HFFc6 (cell line): Measurements from ENCODE around the gene ASPSCR1. TPM values are rescaled to one million over a fixed set of nuclear protein-coding genes. Genes with fewer than 3 reads are reported as not detected.

Experiments
- DNase-seq: peaks from one replicate; pipeline ENCODE4 v3.0.0-alpha.2; 2018
- H3K27ac Mint-ChIP-seq: 2 replicates; pipeline ENCODE4 v1.8.0; 2020; ENCODE audit warnings: mild to moderate bottlenecking, mixed read lengths
- H3K27me3 Mint-ChIP-seq: 2 replicates; pipeline ENCODE4 v1.8.0; 2021; ENCODE audit warnings: mild to moderate bottlenecking, moderate library complexity, mixed read lengths; ENCODE audit not compliant: insufficient read depth
- H3K36me3 Mint-ChIP-seq: 2 replicates; pipeline ENCODE4 v1.8.0; 2021; ENCODE audit warnings: low read depth, mixed read lengths
- H3K4me1 Mint-ChIP-seq: 2 replicates; pipeline ENCODE4 v1.8.0; 2020; ENCODE audit warnings: low read depth, mixed read lengths
- H3K4me3 Mint-ChIP-seq: 2 replicates; pipeline ENCODE4 v1.8.0; 2020; ENCODE audit warnings: mild to moderate bottlenecking, moderate library complexity, mixed read lengths
- H3K9me3 Mint-ChIP-seq: 2 replicates; pipeline ENCODE4 v1.8.0; 2020; ENCODE audit warnings: mild to moderate bottlenecking, mixed read lengths
- total RNA-seq, 6 experiments: library from RNA; stranded (reverse); fragmentation: NEBNext Ultra II Directional; extraction: Animal tissue kit (Norgen Biotek cat#: 25700); gene quantifications; 2 replicates in 1 of 6; 3 replicates in 5 of 6; pipeline ENCODE4 v1.2.3, GENCODE V29; 2021
- TF ChIP-seq, protein P1 (sequence below): fragments of 200-600 bp; sonication (generic); IDR thresholded peaks from 2 replicates; pipeline ENCODE4 v1.5.0; 2021; ENCODE audit warnings: antibody characterized with exemption, mild to moderate bottlenecking

Gene ASPSCR1
- total RNA-seq, 6 experiments from 2014 or later: 26.6 to 36.8 (median 34.7) TPM

DNA sequence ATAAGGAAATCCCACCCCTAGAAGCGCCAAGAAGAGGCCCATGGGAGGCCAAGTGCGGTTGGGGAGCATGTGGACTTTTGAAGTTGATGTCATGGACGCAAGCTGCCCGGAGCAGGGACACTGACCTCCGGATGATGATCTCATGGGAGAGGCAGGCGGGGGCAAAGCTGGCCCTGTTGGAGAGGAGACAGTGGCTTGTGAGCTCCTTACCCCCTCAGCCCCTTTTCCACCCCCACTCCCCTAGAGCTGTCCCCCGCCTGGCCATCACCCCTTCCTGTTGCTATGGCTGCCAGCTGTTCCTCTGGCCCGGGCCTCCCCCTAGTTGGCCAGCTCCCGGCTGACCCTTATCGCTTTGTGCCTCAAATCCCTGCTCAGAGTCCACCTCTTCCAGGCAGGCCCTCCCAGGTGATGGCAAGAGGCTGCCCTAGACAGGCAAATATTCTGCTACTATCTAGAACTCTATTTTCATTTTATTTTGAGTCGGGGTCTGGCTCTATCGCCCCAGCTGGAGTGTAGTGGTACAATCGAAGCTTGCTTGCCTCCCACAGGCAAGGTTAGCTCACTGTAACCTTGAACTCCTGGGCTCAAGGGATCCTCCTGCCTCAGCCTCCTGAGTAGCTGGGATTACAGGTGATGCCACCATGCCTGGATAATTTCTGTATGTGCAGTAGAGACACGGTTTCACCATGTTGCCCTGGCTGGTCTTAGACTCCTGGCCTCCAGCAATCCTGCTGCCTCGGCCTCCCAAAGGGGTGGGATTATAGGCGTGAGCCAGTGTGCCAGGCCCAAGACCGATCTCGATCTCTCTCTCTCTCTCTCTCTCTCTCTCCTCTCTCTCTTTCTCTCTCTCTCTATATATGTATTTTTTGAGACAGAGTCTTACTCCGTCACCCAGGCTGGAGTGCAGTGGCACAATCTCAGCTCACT is 23.0 kb upstream of the ASPSCR1 start:
- Mint-ChIP-seq H3K27me3 (peaks cover 6% of the 10 kb centered on the region), H3K4me3 (no peak overlapping the region), H3K9me3 (no peaks in the 10 kb centered on the region), H3K27ac (no peak overlapping the region), H3K4me1 (no peaks in the 10 kb centered on the region), H3K36me3 (no peaks in the 10 kb centered on the region)
- TF ChIP-seq, protein P1, sequence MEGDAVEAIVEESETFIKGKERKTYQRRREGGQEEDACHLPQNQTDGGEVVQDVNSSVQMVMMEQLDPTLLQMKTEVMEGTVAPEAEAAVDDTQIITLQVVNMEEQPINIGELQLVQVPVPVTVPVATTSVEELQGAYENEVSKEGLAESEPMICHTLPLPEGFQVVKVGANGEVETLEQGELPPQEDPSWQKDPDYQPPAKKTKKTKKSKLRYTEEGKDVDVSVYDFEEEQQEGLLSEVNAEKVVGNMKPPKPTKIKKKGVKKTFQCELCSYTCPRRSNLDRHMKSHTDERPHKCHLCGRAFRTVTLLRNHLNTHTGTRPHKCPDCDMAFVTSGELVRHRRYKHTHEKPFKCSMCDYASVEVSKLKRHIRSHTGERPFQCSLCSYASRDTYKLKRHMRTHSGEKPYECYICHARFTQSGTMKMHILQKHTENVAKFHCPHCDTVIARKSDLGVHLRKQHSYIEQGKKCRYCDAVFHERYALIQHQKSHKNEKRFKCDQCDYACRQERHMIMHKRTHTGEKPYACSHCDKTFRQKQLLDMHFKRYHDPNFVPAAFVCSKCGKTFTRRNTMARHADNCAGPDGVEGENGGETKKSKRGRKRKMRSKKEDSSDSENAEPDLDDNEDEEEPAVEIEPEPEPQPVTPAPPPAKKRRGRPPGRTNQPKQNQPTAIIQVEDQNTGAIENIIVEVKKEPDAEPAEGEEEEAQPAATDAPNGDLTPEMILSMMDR: no peak
- no peak for DNase-seq

DNA sequence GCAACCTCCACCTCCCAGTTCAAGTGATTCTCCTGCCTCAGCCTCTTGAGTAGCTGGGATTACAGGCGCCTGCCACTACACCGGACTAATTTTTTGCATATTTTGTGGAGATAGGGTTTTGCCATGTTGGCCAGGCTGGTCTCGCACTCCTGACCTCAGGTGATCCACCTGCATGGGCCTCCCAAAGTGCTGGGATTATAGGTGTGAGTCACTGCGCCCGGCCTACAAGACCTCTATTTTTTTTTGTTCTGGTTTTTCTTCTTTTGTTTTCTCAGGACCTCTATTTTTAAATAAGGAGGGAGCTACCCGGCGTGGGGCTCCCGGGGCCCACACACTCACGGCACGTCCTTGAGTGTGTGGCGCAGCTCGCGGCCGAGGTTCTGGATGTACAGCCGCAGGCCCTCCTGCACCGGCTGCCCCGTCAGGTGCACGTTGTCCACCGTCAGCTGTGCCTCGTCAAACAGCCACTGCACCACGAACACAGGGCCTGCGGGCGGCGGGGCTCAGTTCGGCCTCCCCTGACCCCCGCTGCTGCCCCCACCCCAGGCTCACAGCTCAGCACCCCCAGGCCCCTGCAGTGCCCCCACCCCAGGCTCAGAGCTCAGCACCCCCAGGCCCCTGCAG is 22.3 kb upstream of the ASPSCR1 start:
- DNase-seq: no peak
- Mint-ChIP-seq H3K27ac (no peak overlapping the region), H3K9me3 (no peaks in the 10 kb centered on the region), H3K4me1 (no peaks in the 10 kb centered on the region), H3K27me3 (peaks cover 6% of the 10 kb centered on the region), H3K36me3 (no peaks in the 10 kb centered on the region), H3K4me3 (no peak overlapping the region)
- TF ChIP-seq, protein P1: no peak

DNA sequence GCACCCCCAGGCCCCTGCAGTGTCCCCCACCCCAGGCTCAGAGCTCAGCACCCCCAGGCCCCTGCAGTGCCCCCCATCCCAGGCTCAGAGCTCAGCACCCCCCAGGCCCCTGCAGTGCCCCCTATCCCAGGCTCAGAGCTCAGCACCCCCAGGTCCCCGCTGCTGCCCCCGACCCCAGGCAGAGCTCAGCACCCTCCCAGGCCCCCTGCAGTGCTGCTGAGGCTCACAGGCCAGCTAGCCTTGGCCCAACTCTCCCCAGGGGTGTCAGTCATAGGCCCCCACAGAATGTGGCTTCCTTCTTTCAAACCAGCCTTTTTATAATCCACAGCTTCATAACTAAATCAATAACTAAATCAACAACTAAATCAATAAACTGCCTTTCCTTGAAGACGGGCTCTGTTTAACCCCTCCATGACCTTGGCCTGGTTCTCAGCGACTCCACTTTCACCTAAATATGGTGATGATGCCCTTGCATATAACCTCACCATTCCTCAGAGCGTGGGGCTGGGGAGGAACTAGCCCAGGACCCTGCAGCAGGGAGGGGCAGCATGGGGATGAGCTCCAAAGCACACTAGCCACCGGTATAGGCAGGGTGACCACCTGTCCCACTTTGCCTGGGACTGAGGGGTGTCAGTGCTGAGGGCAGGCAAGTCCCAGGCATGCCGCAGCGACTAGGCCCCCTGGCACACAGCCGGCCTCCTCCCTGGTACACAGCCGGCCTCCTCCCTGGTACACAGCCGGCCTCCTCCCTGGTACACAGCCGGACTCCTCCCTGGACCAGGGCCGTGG is 21.5 kb upstream of the ASPSCR1 start:
- Mint-ChIP-seq H3K27ac (no peak overlapping the region), H3K27me3 (peaks cover 6% of the 10 kb centered on the region), H3K4me3 (no peak overlapping the region), H3K9me3 (no peaks in the 10 kb centered on the region), H3K4me1 (no peaks in the 10 kb centered on the region), H3K36me3 (no peaks in the 10 kb centered on the region)
- TF ChIP-seq, protein P1: no peak
- no peak for DNase-seq

DNA sequence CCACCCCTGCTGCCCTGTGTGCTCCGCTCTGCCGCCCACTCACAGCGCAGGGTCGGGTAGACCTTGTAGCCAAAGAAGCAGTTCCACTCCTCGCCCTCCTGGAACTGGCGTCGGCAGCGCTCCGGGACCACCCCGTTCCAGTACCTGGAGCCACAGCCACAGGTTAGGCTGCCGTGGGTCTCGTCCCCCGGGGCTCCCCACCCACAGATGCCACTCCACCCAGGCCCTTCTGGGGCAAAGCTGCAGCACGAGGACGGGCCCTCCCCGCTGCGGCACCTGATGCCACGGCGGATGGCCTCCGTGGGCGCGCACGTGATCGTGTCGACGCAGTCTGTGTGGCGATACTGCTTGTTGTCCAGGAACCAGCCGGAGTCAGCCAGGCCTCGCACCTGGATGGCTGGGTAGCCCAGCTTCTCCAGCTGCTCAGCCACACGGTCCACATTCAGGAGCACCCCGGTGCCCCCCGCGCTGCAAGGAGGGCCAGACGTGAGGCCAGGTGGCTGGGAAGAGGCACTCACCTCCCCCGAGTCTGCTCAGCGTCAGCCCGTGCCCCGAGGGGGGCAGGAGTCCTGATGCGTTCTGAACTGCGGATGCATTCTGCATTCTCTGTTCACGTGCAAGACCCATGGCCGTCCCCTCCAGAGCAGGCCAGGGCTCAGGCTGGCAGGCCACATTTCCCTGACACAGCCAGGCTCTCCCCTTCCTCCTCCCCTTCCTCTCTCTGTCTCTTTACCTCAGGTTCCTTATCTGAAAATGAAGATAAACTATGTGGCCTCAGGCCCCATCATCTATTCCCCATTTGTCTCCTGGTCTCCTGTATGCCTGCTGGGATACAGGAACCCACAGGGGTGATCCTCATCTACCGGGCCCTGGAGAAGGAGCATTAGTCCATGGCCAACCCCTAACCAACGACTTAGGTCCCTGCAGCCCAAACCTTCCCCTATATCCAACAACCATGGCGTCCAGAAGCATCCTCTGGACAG is 20.5 kb upstream of the ASPSCR1 start:
- Mint-ChIP-seq H3K36me3 (no peaks in the 10 kb centered on the region), H3K27ac (no peak overlapping the region), H3K27me3 (peaks cover 4% of the 10 kb centered on the region), H3K9me3 (no peaks in the 10 kb centered on the region), H3K4me3 (no peak overlapping the region), H3K4me1 (no peaks in the 10 kb centered on the region)
- no peak for DNase-seq
- TF ChIP-seq, protein P1: no peak
